Measurements from ENCODE around the gene ADAM12. TPM values are rescaled to one million over a fixed set of nuclear protein-coding genes. Genes with fewer than 3 reads are reported as not detected.

Gene ADAM12
- total and polyA plus RNA-seq, 5 donors, result 0.14 to 2.7 (median 1.4) TPM

GRCh38 chr10:126041804-126042231, 346.5 kb downstream of the ADAM12 start:
- DNase-seq, result peak; percentile 92 to 95 (median 95)
- ATAC-seq, result peak; percentile 98 to 99
- H3K4me1 ChIP-seq (ENCODE audit: control insufficient read depth, insufficient read depth, low read length), result no peaks in the 10 kb centered on the region
- no peaks in the 10 kb centered on the region for H3K9me3 ChIP-seq (ENCODE audit: control insufficient read depth, low read length)
- intact Hi-C loops (cut with DNase I), result no loop called here
- H3K27me3 ChIP-seq (ENCODE audit: control insufficient read depth, insufficient read depth), result no peaks in the 10 kb centered on the region
- H3K4me3 ChIP-seq (ENCODE audit: low read length), result no peak overlapping the region
- peak overlapping the region; percentile 86 for H3K27ac ChIP-seq (ENCODE audit: low read length)
- 16% methylated on average over 12 of the region's 12 CpGs for WGBS

- intact Hi-C loops (cut with DNase I), result no loop called here
- no peak for DNase-seq
- Histone ChIP-seq H3K9me3 (ENCODE audit: control insufficient read depth, low read length) (no peaks in the 10 kb centered on the region), H3K27me3 (ENCODE audit: control insufficient read depth, insufficient read depth) (no peaks in the 10 kb centered on the region), H3K4me1 (ENCODE audit: control insufficient read depth, insufficient read depth, low read length) (no peaks in the 10 kb centered on the region), H3K4me3 (ENCODE audit: low read length) (no peak overlapping the region), H3K27ac (ENCODE audit: low read length) (no peak overlapping the region)
- ATAC-seq, result no peak
- WGBS, result 94% methylated on average over 4 of the region's 4 CpGs
These were observed 347.2 kb downstream of the ADAM12 start for GRCh38 chr10:126041117-126041516.

- no peak overlapping the region for H3K27ac ChIP-seq (ENCODE audit: low read length)
- H3K27me3 ChIP-seq (ENCODE audit: control insufficient read depth, insufficient read depth), result no peaks in the 10 kb centered on the region
- H3K9me3 ChIP-seq (ENCODE audit: control insufficient read depth, low read length), result no peaks in the 10 kb centered on the region
- no peak overlapping the region for H3K4me3 ChIP-seq (ENCODE audit: low read length)
- no peak for ATAC-seq
- WGBS, result 87% methylated on average over 10 of the region's 10 CpGs
- no peaks in the 10 kb centered on the region for H3K4me1 ChIP-seq (ENCODE audit: control insufficient read depth, insufficient read depth, low read length)
- intact Hi-C loops (cut with DNase I), result no loop called here
- no peak for DNase-seq
These were observed 350.3 kb downstream of the ADAM12 start for GRCh38 chr10:126037946-126038345.

DNA sequence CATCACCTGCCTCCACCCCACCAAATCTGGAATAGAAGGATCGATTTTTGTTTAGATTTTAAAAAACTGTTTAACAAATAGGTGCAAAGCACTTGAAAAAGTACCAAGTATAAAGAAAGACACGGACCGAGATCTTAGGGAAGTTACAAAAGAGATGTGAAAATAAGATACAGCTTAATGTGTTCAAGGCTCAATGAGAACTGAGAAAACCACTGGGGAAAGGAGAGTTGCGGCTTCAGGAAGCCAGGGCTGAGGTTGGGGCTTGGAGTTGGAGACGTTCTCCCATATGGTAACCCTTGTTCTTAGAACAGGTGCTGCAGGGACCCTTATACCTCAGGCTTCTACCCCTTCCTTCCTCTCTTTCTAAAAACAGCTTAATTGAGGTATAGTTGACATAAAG, 351.8 kb downstream of the ADAM12 start:
- Histone ChIP-seq H3K9me3 (ENCODE audit: control insufficient read depth, low read length) (no peaks in the 10 kb centered on the region), H3K4me3 (ENCODE audit: low read length) (no peak overlapping the region), H3K27ac (ENCODE audit: low read length) (no peak overlapping the region), H3K27me3 (ENCODE audit: control insufficient read depth, insufficient read depth) (no peaks in the 10 kb centered on the region), H3K4me1 (ENCODE audit: control insufficient read depth, insufficient read depth, low read length) (no peaks in the 10 kb centered on the region)
- ATAC-seq, result no peak
- intact Hi-C loops (cut with DNase I), result no loop called here
- DNase-seq, result no peak
- WGBS, result 82% methylated on average over 5 of the region's 5 CpGs

DNA sequence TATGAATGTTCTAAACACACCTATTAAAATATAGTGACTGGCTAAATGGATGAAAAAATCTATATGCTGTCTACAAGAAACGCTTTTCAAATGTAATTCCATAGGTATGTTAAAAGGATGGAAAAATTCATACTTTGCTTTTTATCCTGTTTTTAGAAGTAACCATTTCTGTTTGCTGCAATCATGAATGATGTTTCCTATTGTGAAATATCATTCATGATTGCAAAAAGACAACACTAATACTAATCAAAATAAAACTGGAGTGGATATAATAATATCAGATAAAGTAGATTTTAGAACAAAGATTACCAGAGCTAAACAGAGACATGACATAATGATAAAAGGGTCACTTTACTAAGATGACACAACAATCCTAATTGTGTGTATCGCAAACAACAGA, 353.7 kb downstream of the ADAM12 start:
- H3K9me3 ChIP-seq (ENCODE audit: control insufficient read depth, low read length), result no peaks in the 10 kb centered on the region
- H3K4me1 ChIP-seq (ENCODE audit: control insufficient read depth, insufficient read depth, low read length), result no peaks in the 10 kb centered on the region
- H3K4me3 ChIP-seq (ENCODE audit: low read length), result no peak overlapping the region
- WGBS, result 95% methylated on average over 2 of the region's 2 CpGs
- no peaks in the 10 kb centered on the region for H3K27me3 ChIP-seq (ENCODE audit: control insufficient read depth, insufficient read depth)
- ATAC-seq, result no peak
- DNase-seq, result no peak
- H3K27ac ChIP-seq (ENCODE audit: low read length), result no peak overlapping the region
- intact Hi-C loops (cut with DNase I), result no loop called here

- DNase-seq (no peak), ATAC-seq (no peak)
- intact Hi-C loops (cut with DNase I), result no loop called here
- H3K4me3 ChIP-seq (ENCODE audit: low read length), result no peak overlapping the region
- no peak overlapping the region for H3K27ac ChIP-seq (ENCODE audit: low read length)
- H3K9me3 ChIP-seq (ENCODE audit: control insufficient read depth, low read length), result no peaks in the 10 kb centered on the region
- no peaks in the 10 kb centered on the region for H3K27me3 ChIP-seq (ENCODE audit: control insufficient read depth, insufficient read depth)
- H3K4me1 ChIP-seq (ENCODE audit: control insufficient read depth, insufficient read depth, low read length), result no peaks in the 10 kb centered on the region
- WGBS, result 87% methylated on average over 3 of the region's 3 CpGs
These were observed 358.3 kb downstream of the ADAM12 start for GRCh38 chr10:126029999-126030398.

- 71% methylated on average over 1 of the region's 1 CpG for WGBS
- no peak overlapping the region for H3K27ac ChIP-seq (ENCODE audit: low read length)
- no peaks in the 10 kb centered on the region for H3K27me3 ChIP-seq (ENCODE audit: control insufficient read depth, insufficient read depth)
- no peak for ATAC-seq
- DNase-seq, result no peak
- H3K9me3 ChIP-seq (ENCODE audit: control insufficient read depth, low read length), result no peaks in the 10 kb centered on the region
- H3K4me3 ChIP-seq (ENCODE audit: low read length), result no peak overlapping the region
- no peaks in the 10 kb centered on the region for H3K4me1 ChIP-seq (ENCODE audit: control insufficient read depth, insufficient read depth, low read length)
- intact Hi-C loops (cut with DNase I), result no loop called here
These were observed 360.6 kb downstream of the ADAM12 start for GRCh38 chr10:126027692-126028091.

GRCh38 chr10:126022841-126023240, 365.4 kb downstream of the ADAM12 start:
- Histone ChIP-seq H3K9me3 (ENCODE audit: control insufficient read depth, low read length) (no peaks in the 10 kb centered on the region), H3K27me3 (ENCODE audit: control insufficient read depth, insufficient read depth) (no peaks in the 10 kb centered on the region), H3K4me3 (ENCODE audit: low read length) (no peak overlapping the region), H3K27ac (ENCODE audit: low read length) (no peak overlapping the region), H3K4me1 (ENCODE audit: control insufficient read depth, insufficient read depth, low read length) (no peaks in the 10 kb centered on the region)
- intact Hi-C loops (cut with DNase I), result no loop called here
- no peak for DNase-seq
- 92% methylated on average over 5 of the region's 5 CpGs for WGBS
- ATAC-seq, result no peak

DNA sequence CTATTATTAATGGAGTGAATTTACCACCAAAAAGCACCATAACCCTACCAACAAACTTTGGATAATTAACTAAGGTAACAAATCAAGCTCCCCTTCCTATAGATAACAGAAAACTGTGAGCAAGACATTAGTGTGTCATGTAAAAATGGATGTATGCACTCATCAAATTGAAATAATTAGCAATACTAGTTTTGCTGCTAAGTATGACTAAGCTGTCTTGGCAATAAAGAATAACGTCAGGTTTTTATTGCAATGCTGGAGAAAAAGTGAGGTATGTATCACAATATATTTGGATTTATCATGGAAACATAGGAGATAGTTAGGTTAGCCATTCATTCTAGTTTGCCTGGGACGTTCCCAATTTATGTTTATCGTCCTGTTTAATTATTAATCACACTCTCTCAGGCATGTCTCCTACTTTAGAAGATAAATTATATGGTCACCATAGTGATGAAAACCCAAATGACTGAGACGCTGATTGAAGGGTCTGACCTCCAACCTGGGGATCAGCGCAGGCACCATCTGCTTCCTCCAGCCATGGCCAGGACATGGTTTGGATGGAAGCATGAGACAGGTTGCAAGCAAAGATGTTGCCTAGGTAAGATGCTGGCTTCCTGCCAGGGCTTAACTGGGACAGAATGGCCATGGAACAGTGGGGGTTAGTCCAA, 366.3 kb downstream of the ADAM12 start:
- H3K27ac ChIP-seq (ENCODE audit: low read length), result no peak overlapping the region
- 92% methylated on average over 5 of the region's 5 CpGs for WGBS
- H3K4me3 ChIP-seq (ENCODE audit: low read length), result no peak overlapping the region
- intact Hi-C loops (cut with DNase I), result no loop called here
- DNase-seq (no peak), ATAC-seq (no peak)
- H3K27me3 ChIP-seq (ENCODE audit: control insufficient read depth, insufficient read depth), result no peaks in the 10 kb centered on the region
- H3K4me1 ChIP-seq (ENCODE audit: control insufficient read depth, insufficient read depth, low read length), result no peaks in the 10 kb centered on the region
- H3K9me3 ChIP-seq (ENCODE audit: control insufficient read depth, low read length), result no peaks in the 10 kb centered on the region

DNA sequence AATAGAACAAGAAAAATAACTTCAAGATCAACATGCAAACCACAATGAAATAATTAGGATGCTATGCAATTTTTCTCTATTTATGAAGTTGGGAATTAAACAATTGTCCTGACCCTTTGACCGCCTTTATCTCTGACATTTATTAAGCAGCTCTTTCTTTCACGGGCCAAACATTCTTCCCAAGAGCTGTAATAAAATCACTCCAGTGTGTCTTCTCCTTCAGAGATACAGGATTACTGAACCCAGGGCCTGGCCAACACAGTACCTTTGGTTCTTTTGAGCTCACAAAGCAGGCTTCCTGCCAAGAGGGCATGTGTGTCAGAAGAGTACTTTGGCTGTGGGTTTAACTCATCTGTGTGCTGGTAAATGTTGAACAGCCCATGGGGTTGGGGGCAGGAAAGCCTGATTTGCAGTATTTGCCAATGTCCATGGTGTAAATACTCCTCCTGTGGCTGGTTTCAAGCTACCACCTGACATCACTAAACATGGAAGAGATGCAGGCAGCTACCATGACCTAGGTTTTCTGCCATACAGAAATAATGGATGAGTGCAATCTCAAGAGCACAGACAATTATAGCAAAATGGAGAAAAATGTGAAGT, 370.2 kb downstream of the ADAM12 start:
- H3K27ac ChIP-seq (ENCODE audit: low read length), result no peak overlapping the region
- H3K4me3 ChIP-seq (ENCODE audit: low read length), result no peak overlapping the region
- no peaks in the 10 kb centered on the region for H3K4me1 ChIP-seq (ENCODE audit: control insufficient read depth, insufficient read depth, low read length)
- no peak for ATAC-seq
- no peaks in the 10 kb centered on the region for H3K9me3 ChIP-seq (ENCODE audit: control insufficient read depth, low read length)
- no peak for DNase-seq
- no peaks in the 10 kb centered on the region for H3K27me3 ChIP-seq (ENCODE audit: control insufficient read depth, insufficient read depth)
- intact Hi-C loops (cut with DNase I), result no loop called here
- WGBS, result 44% methylated on average over 2 of the region's 2 CpGs

DNA sequence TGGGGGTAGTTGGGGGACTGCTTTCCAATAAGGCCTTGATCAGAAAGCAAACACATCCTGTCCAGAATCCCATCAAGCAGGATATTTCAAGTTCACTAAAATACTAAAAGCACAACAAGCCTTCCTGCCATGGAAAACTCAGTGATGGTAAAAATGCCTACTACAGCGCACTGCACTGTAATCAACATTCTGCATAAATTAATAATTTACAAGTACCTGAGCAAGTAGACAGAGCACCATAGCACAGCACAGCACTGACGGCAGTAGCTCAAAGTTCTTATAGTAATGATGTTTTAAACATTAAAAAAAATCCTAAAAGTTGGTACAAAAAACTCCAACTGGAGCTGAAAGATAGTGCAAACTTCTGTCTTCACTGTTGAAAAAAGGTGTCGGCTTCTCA, 371.4 kb downstream of the ADAM12 start:
- DNase-seq, result no peak
- H3K27me3 ChIP-seq (ENCODE audit: control insufficient read depth, insufficient read depth), result no peaks in the 10 kb centered on the region
- intact Hi-C loops (cut with DNase I), result no loop called here
- H3K9me3 ChIP-seq (ENCODE audit: control insufficient read depth, low read length), result no peaks in the 10 kb centered on the region
- H3K27ac ChIP-seq (ENCODE audit: low read length), result no peak overlapping the region
- 96% methylated on average over 3 of the region's 3 CpGs for WGBS
- ATAC-seq, result no peak
- H3K4me1 ChIP-seq (ENCODE audit: control insufficient read depth, insufficient read depth, low read length), result no peaks in the 10 kb centered on the region
- no peak overlapping the region for H3K4me3 ChIP-seq (ENCODE audit: low read length)
